ENCODE results near the gene ARSG. TPM values are rescaled to one million over a fixed set of nuclear protein-coding genes. Genes with fewer than 3 reads are reported as not detected.

The ARSG gene
- total and polyA plus RNA-seq, 2 of the 13 experiments (the other 11 are each of a cell fraction or from before 2014, with no cell fraction given), result 3.7 to 15.2 TPM

DNA sequence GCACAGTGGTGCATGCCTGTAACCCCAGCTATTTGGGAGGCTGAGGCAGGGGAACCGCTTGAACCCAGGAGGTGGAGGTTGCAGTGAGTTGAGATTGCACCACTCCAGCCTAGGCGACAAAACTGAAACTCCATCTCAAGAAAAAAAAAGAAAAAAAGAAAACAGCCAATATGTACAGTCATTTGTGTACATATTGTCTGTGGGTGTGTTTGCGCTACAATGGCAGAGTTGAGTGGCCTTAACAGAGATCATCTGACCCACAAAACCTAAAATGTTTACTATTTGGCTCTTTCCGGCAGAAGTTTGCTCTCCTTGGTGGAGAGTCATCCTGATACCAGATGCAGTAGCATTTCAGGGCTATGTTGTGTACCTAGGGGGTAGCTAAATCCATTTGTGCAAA lies 57.9 kb downstream of the ARSG start (continued):
- no peak for TF ChIP-seq KDM2A (CRISPR knock-in tag; IDR thresholded peaks at IDR 0.05; ENCODE audit: borderline replicate concordance, low read depth)
- no peak for TF ChIP-seq ERF (CRISPR knock-in tag; IDR thresholded peaks at IDR 0.05)
- TF ChIP-seq ZSCAN9 (CRISPR knock-in tag; IDR thresholded peaks at IDR 0.05; ENCODE audit: borderline replicate concordance), result 0 out of 2 replicates have a peak, but pooled peaks have one; percentile 24
- no peak for TF ChIP-seq ZNF850 (CRISPR knock-in tag; conservative IDR thresholded peaks at IDR 0.05)
- TF ChIP-seq, protein P1, sequence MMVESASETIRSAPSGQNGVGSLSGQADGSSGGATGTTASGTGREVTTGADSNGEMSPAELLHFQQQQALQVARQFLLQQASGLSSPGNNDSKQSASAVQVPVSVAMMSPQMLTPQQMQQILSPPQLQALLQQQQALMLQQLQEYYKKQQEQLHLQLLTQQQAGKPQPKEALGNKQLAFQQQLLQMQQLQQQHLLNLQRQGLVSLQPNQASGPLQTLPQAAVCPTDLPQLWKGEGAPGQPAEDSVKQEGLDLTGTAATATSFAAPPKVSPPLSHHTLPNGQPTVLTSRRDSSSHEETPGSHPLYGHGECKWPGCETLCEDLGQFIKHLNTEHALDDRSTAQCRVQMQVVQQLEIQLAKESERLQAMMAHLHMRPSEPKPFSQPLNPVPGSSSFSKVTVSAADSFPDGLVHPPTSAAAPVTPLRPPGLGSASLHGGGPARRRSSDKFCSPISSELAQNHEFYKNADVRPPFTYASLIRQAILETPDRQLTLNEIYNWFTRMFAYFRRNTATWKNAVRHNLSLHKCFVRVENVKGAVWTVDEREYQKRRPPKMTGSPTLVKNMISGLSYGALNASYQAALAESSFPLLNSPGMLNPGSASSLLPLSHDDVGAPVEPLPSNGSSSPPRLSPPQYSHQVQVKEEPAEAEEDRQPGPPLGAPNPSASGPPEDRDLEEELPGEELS (CRISPR knock-in tag; IDR thresholded peaks at IDR 0.05), result peak; percentile 64
- no peak for TF ChIP-seq MYNN (CRISPR knock-in tag; IDR thresholded peaks at IDR 0.05; ENCODE audit: low read depth)
- TF ChIP-seq SKI (IDR thresholded peaks at IDR 0.05; ENCODE audit: partially characterized antibody), result peak; percentile 64
- no peak for TF ChIP-seq THYN1 (CRISPR knock-in tag; IDR thresholded peaks at IDR 0.05; ENCODE audit: borderline replicate concordance, low read depth)
- TF ChIP-seq, protein P2, sequence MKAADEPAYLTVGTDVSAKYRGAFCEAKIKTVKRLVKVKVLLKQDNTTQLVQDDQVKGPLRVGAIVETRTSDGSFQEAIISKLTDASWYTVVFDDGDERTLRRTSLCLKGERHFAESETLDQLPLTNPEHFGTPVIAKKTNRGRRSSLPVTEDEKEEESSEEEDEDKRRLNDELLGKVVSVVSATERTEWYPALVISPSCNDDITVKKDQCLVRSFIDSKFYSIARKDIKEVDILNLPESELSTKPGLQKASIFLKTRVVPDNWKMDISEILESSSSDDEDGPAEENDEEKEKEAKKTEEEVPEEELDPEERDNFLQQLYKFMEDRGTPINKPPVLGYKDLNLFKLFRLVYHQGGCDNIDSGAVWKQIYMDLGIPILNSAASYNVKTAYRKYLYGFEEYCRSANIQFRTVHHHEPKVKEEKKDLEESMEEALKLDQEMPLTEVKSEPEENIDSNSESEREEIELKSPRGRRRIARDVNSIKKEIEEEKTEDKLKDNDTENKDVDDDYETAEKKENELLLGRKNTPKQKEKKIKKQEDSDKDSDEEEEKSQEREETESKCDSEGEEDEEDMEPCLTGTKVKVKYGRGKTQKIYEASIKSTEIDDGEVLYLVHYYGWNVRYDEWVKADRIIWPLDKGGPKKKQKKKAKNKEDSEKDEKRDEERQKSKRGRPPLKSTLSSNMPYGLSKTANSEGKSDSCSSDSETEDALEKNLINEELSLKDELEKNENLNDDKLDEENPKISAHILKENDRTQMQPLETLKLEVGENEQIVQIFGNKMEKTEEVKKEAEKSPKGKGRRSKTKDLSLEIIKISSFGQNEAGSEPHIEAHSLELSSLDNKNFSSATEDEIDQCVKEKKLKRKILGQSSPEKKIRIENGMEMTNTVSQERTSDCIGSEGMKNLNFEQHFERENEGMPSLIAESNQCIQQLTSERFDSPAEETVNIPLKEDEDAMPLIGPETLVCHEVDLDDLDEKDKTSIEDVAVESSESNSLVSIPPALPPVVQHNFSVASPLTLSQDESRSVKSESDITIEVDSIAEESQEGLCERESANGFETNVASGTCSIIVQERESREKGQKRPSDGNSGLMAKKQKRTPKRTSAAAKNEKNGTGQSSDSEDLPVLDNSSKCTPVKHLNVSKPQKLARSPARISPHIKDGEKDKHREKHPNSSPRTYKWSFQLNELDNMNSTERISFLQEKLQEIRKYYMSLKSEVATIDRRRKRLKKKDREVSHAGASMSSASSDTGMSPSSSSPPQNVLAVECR (CRISPR knock-in tag; IDR thresholded peaks at IDR 0.05; ENCODE audit: borderline replicate concordance), result no peak
- TF ChIP-seq ZNF629 (CRISPR knock-in tag; conservative IDR thresholded peaks at IDR 0.05), result no peak
- no peak for TF ChIP-seq NBN (conservative IDR thresholded peaks at IDR 0.05)
- TF ChIP-seq FOXO1 (CRISPR knock-in tag; IDR thresholded peaks at IDR 0.05), result no peak; the same call in 1 of the 2 replicates
- no peak for TF ChIP-seq ZNF136 (CRISPR knock-in tag; IDR thresholded peaks at IDR 0.05; ENCODE audit: low read depth)
- TF ChIP-seq NCOA1 (CRISPR knock-in tag; IDR thresholded peaks at IDR 0.05), result no peak
- no peak for TF ChIP-seq HMGA1 (CRISPR knock-in tag; conservative IDR thresholded peaks at IDR 0.05)
- TF ChIP-seq CENPT (CRISPR knock-in tag; IDR thresholded peaks at IDR 0.05; ENCODE audit: low read depth), result no peak
- TF ChIP-seq, protein P3, sequence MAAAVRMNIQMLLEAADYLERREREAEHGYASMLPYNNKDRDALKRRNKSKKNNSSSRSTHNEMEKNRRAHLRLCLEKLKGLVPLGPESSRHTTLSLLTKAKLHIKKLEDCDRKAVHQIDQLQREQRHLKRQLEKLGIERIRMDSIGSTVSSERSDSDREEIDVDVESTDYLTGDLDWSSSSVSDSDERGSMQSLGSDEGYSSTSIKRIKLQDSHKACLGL (CRISPR knock-in tag; IDR thresholded peaks at IDR 0.05), result no peak
- no peak for TF ChIP-seq PREB (CRISPR knock-in tag; IDR thresholded peaks at IDR 0.05)
- no peak for TF ChIP-seq MBNL3 (CRISPR knock-in tag; conservative IDR thresholded peaks at IDR 0.05)
- no peak for TF ChIP-seq NAIF1 (CRISPR knock-in tag; IDR thresholded peaks at IDR 0.05; ENCODE audit: borderline replicate concordance)
- TF ChIP-seq, protein P4, sequence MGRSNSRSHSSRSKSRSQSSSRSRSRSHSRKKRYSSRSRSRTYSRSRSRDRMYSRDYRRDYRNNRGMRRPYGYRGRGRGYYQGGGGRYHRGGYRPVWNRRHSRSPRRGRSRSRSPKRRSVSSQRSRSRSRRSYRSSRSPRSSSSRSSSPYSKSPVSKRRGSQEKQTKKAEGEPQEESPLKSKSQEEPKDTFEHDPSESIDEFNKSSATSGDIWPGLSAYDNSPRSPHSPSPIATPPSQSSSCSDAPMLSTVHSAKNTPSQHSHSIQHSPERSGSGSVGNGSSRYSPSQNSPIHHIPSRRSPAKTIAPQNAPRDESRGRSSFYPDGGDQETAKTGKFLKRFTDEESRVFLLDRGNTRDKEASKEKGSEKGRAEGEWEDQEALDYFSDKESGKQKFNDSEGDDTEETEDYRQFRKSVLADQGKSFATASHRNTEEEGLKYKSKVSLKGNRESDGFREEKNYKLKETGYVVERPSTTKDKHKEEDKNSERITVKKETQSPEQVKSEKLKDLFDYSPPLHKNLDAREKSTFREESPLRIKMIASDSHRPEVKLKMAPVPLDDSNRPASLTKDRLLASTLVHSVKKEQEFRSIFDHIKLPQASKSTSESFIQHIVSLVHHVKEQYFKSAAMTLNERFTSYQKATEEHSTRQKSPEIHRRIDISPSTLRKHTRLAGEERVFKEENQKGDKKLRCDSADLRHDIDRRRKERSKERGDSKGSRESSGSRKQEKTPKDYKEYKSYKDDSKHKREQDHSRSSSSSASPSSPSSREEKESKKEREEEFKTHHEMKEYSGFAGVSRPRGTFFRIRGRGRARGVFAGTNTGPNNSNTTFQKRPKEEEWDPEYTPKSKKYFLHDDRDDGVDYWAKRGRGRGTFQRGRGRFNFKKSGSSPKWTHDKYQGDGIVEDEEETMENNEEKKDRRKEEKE (IDR thresholded peaks at IDR 0.05), result no peak
